HS-27A (cell line): ENCODE results near the gene TSHR.

ENCODE experiments used
- DNase-seq: peaks from one replicate; pipeline ENCODE4 v3.0.0-alpha.2; 2012; ENCODE audit warnings: low read depth, missing footprints

TSHR gene

GRCh38 chr14:81138429-81138828 lies 183.0 kb downstream of the TSHR start:
- DNase-seq = no peak

- DNase-seq = no peak
Measured at GRCh38 chr14:81141426-81141825, 186.0 kb downstream of the TSHR start.

GRCh38 chr14:81143793-81144192 lies 188.4 kb downstream of the TSHR start:
- no peak for DNase-seq

GRCh38 chr14:81144824-81145603 lies 189.6 kb downstream of the TSHR start:
- no peak for DNase-seq

- DNase-seq = no peak
Measured at GRCh38 chr14:81147140-81147897, 191.9 kb downstream of the TSHR start.

GRCh38 chr14:81148635-81149034 lies 193.2 kb downstream of the TSHR start:
- DNase-seq = no peak

- no peak for DNase-seq
Measured at GRCh38 chr14:81153187-81153586, 197.8 kb downstream of the TSHR start.

- no peak for DNase-seq
Measured at GRCh38 chr14:81157431-81157830, 202.0 kb downstream of the TSHR start.

- DNase-seq = no peak
Measured at GRCh38 chr14:81161088-81161487, 205.7 kb downstream of the TSHR start.

GRCh38 chr14:81161749-81162148 lies 206.3 kb downstream of the TSHR start:
- no peak for DNase-seq

- no peak for DNase-seq
Measured at GRCh38 chr14:81162941-81163340, 207.5 kb downstream of the TSHR start.

- peak; percentile 40 for DNase-seq
Measured at GRCh38 chr14:81164167-81164774, 208.8 kb downstream of the TSHR start.

- DNase-seq = no peak
Measured at GRCh38 chr14:81165188-81165587, 209.8 kb downstream of the TSHR start.

GRCh38 chr14:81166121-81166520 lies 210.7 kb downstream of the TSHR start:
- DNase-seq = no peak

GRCh38 chr14:81169267-81169666 lies 213.8 kb downstream of the TSHR start:
- DNase-seq = no peak

GRCh38 chr14:81169711-81170103 lies 214.3 kb downstream of the TSHR start:
- no peak for DNase-seq

- DNase-seq = peak; percentile 69
Measured at GRCh38 chr14:81170104-81170828, 214.8 kb downstream of the TSHR start.

GRCh38 chr14:81170829-81171195 lies 215.4 kb downstream of the TSHR start:
- DNase-seq = no peak

- DNase-seq = no peak
Measured at GRCh38 chr14:81172353-81172752, 216.9 kb downstream of the TSHR start.

- no peak for DNase-seq
Measured at GRCh38 chr14:81172881-81173280, 217.5 kb downstream of the TSHR start.

GRCh38 chr14:81176241-81176640 lies 220.8 kb downstream of the TSHR start:
- DNase-seq = no peak

- DNase-seq = no peak
Measured at GRCh38 chr14:81177225-81177624, 221.8 kb downstream of the TSHR start.
